Hematopoietic multipotent progenitor cell (in vitro differentiated cells): ENCODE measurements around the gene PDK2. TPM values are rescaled to one million over a fixed set of nuclear protein-coding genes. Genes with fewer than 3 reads are reported as not detected.
A peak's percentile ranks its signal among the peaks of the same experiment; 100 is the strongest.

Source experiments
- DNase-seq, 3 donors: peaks; one replicate each; pipeline ENCODE4 v3.0.0-alpha.2; 2011 to 2015; ENCODE audit warnings: low read depth in 2 of 3, low spot score in 2 of 3
- total RNA-seq: library from RNA; depleted of rRNA; stranded (reverse); fragments of >200 nt; gene quantifications from one replicate; pipeline ENCODE4 v1.2.3, GENCODE V29; 2012

The PDK2 gene
- total RNA-seq, 1 donor = 111 TPM

DNA sequence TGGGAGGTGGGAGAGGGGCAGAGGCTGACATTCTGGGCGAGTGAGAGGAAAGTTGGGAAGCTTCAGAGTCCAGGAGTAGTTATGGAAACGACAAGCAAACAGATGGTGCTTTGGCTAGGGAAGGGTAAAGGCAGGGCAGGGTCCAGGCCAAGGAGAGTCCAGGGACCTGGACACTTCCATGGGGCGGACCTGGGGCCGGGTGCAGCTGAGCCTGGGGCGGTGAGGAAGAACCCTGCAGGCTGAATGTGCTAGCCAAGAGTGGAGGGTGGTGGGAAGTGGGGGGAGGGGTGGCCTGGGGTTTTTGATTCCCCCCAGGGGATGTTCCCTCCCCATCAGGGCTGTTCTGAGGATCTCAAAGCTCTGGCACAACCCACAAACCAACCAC is 52.7 kb downstream of the PDK2 start:
- no peak for DNase-seq

DNA sequence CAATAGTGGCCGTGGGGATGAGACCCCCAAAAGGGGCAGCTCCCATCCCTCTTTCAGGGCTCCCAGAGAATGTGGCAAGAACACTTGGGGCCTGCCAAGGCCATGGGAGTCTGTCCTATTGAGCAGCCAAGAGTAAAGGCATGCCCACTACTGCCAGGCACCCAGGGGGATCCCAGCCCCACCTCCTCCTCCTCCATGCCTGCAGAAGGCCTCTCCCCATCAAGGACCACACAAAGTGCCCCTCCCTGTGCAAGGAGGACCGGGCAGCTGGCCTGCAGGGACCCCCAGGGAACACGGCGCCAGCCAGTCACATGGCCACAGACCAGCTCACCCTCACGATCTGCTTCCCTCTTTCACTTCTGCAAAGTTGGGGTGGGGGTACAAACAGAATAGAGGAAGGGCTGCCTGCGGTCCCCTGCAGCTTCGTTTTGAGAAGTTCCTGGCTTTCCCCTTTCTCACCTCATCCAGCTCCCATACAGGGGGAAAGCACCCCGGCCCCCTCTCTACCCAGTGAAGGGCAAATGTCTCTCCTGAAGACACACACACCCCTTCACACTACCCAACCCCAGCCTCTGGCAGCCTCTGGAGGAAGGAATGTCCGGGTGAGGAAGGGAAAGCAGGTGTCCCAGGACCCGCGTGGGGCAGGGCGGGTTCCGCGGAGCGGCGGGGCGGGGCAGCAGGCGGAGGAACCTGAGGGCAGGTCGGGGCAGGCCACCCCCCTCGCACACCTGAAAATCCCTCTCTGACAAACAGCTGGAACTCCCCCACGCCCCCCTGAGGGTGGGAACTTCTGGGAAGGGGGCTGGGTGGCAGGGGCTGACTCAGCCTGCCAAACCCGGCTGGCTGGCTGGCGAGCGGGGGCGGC is 53.3 kb downstream of the PDK2 start:
- DNase-seq = peak in 2 of 3 donors; percentile 85 to 86

DNA sequence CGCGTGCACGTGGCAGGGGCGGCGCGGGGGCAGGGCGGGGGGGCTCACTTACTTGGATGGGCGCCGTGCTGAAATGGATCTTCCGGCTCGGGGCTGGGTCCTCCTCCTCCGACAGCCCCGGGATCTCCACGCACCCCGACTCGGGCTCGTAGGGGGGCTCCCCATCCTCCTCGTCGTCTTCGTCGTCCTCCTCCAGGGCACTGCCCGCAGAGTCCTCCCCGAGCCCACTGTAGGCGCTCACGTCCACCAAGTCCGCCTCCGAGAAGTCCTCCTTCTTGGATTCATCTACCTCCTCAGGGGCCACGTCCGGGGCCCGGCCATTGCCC is 53.9 kb downstream of the PDK2 start:
- no peak for DNase-seq

DNA sequence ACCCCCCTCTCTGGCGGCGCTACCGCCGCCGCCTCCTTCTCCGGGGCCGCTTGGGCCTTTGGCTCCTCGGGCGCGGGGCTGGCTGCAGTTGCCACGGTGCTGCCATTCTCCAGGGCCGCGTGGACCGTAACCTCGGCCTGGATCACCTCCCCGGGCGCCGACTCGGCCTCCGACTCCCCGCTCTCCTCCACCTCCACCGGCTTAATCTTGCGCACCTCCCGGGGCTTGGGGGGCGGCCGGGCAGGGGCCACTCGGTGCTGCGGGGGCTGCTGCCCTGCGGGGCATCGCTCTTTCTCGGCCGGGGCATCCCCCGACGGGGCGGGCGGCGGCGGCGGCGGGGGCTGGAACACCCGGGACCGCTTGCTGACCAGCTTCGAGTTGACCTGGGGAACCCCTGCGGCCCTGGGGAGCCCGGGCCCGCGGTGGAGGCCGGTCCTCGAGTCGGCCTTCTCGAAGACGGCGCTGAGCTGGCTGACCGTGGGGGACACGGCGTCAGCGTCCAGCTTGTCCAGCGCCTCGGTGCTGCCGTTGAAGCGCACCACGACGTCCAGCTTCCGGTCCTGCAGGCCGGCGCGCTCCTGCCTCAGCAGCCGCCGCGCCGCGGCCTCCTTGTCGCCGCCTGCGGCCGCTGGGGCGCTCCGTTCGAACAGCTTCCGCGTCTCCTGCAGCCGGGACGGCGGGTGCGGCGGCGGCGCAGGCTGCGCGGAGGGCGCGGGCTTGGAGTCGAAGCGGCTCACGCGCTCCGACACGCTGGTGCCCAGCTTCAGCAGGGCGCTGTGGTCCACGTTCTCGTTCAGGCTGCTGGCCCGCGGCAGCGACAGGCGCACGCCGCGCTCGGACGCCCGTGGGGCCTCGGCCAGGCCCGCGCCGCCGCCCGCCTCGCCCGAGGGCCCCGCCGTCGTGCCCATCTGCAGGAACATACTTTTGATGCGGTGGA is 54.5 kb downstream of the PDK2 start:
- DNase-seq = peak in 2 of 3 donors; percentile 42 to 47

DNA sequence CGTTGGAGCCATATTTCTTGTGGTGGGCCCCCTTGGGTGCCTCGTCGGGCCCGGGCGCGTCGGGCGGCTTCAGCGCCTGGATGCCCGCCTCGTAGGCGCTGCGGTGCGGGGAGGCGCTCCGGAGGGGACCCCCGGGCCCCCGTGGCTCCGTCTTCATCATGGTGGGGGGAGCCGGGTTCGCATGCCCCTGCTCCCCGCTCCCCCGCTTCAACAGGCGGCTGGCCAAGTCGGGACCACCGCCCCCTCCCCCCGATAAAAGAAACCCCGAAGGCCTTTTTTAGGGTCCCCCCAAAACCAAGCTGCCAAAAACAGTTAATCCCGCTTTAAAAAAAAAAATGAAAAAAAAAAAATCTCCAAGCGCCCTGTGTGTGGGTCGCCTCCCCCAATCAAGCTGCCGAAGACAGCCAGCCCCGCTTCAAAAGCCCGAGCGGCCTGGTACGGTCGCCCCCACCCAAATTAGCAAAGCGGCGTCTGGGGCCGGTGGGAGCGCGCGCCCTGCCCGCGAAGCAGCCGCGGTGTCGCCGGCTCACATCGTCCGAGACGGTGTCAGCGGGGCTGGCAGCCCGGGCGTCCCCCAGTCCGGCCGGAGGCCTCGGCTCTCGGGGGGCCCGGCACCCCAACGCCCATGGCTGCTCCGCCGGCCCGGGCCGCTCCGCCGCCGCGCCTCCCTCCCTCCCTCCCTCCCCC is 55.3 kb downstream of the PDK2 start, which contains the start of gene PPP1R9B:
TSS of gene PPP1R9B (minus strand) at position 324 of the 687 bp plus-strand sequence. CDS start at position 160, 164 bp downstream.
- DNase-seq = no peak

DNA sequence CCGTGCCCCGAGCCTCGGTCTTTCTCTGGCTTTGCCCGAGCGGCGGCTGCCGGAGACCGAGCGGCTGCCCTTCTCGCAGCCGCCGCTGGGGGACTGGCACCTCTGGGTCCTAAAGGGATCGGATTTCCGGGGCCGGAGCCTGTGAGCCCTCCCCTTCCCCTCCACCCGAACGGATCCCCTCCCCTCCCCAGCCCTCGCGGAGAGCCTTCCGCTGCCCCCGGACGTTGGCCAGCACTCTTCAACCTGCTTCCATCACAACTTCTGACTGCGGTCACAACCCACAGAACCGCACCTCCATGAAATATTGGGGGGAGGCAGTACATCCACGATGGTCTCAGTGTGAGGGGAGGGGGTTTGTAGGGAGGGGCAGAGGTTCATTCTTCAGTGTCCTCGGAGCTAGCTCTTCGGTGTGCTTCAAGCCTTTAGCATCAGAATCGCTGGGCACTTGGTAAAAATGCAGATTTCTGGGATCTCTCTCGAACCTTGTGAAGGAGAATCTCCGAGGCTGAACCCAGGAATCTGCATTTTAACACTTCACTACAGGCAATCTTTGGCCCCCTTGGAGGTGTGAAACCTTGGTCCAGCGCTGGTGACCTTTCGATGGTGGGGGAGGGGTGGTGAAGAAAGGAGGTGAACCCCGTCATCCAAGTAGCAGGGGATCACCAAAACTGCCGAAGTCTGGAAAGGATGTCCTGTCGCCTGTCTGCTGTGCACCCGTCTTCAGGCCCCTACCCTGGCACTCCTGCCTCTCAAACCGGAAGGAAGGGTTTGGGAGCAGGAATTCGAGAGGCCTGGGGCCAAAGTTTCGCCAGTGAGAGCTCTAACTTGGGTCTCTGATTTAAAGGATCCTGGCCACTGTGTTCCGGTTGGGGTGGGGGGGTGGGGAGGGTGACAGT is 56.1 kb downstream of the PDK2 start:
- DNase-seq = peak in 2 of 3 donors; percentile 94

DNA sequence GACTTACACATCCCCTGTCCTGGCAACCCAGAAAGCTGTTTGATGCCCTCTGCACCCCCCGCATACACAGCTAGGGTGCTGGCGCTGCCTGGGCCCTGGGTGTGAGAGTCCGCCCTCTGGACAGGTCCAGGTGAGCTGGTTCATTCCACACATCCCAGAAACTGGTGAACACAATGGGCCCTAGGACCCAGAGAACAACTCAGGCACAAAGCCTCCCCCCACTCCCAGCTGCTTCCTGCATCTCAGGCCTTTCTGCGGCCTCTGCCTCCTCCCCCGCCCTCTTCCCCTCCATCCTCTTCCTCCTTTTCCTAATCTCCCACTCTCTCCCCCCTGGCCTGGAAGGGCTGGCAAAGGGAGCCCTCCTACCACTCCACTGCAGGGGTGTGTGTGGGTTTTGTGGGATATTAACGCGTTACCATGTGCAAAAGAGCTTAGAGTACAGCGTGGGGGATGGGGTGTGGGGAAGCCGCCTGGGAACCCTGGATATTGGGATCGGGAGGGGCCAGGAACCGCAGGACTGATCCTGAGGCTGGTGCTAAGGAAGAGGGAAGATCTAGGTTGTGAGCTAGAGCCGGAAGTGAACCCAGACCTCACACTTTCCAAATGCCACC is 56.9 kb downstream of the PDK2 start:
- DNase-seq = peak in 2 of 3 donors; percentile 50 to 67

DNA sequence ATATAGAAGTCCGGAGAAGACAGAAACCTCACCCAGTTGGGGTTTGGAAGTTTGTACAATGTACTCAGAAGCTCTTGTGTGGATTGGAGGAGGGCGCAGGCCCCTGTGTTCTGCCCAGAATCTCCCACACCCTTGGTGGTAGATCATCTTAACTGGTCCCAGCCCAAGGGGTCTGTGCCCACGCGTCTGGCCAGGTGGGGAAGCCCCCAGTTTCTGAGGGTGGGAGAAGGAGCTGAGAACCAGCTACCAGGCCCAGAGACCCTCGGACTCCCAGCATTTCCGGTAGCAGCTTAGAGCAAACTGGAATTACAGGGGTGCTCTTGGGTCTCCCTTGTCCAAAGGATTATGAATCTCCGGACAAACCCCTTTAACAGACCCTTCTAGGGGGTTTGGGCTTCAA is 57.6 kb downstream of the PDK2 start:
- no peak for DNase-seq

DNA sequence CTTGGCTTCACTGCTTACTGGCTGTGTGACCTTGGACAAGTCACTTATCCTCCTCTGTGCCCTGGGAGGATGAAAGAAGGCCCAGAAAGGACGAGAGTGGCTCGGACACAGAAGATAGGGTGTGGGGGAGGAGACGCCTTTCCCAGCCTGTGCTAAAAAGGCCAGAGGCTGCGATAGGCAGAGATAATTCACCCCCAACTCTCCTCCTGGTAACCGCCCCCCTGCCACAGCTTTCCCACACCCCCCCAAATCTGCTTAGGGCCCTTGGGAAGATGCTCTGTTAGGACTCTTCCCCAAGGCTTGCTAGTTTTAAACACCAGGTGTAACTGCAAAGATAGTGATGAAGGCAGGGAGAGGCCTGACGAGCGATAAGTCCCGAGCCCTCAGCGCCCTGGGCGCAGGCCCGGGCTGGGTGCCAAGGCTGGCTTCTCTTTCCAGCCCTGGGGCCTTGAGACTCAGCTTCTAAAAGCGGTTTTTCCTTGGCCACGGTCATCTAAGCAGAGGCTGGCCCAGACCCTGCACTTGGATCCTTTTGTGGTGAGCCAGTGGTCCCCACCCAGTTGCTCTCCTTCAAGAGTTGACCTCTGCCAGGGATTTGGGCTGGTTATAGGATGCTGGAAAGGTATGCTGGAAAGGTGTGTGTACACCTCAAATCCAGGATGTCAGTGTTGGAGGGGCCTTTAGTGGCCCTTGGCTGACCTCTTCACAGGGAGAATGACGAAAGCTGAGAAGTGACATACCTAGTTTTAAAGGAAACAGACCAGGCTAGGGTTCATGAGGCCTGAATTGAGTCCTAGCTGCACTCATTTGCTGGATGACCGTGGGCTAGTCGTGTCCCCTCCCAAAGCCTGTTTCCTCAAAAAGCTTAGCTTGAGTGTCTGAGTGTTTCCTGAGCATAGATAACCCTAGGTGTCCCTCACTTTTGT is 58.8 kb downstream of the PDK2 start:
- peak in 1 of 3 donors; percentile 32 for DNase-seq

DNA sequence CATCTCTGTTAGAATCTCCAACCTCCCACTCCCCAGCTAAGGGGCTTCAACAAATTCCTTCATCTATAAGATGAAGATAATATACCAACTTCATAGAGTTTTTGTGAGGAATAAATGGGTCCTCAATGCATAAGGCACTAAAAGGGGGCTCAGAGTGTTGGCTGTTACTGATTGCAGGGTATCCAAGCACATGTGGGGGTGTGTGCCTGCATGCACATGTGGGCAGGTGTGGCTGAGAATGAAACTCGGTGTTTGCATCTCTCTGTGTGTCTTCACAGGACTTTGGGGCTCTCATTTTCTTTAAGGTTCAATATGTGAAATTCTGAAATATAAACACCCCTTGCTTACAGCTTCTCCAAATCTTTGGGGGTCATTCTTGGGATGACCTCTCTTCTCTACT is 59.5 kb downstream of the PDK2 start:
- no peak for DNase-seq

DNA sequence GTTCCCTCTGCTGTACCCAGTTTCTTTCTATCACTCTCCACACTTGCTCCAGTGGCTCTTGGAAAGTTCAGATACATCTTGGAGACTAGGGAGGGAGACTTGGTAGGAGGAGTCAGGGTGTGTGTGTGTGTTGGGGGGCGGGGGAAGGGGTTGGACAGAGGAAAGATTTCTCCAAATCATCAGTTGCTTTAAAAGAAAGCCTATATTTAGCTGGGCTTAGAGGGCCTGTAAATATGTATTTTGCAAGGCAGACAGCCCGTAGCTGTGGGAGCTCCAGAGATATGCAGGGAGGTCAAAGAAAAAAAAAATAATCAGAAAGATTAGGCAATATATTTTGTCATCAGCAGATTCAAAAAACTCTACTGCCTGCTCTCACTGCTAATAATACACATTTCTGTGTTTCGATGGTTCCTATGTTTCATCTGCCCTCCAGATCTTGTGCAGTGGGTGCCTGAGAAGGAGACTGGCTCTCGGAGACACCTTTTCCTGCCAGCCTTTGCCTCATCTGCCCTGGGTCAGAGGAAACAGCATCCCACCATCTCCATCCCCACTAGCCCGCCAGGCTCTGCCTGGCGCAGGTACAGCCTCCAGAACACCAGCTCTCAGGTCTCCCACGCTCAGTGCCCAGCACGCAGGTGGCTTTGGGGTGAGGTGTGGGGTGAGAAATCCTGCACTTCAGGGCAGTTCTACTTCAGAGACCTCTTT is 60.1 kb downstream of the PDK2 start:
- DNase-seq = no peak

DNA sequence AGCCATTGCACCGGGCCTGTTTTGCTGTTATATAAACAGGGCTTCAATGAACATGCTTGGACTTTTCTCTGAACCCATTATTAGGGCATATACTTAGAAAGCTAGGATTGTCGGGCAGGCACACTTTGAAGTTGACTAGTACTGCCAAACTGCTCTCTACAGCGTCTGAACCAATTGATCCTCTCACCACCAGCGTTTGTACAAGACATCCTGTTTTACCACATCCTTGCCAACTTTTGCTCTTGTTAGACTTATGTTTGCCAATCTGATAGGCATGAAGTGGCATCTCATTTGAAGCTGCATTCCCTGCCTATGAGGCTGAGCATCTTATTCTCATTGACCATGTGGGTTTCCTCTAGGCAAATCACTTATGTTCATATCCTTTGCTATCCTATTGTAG is 62.7 kb downstream of the PDK2 start:
- no peak for DNase-seq

DNA sequence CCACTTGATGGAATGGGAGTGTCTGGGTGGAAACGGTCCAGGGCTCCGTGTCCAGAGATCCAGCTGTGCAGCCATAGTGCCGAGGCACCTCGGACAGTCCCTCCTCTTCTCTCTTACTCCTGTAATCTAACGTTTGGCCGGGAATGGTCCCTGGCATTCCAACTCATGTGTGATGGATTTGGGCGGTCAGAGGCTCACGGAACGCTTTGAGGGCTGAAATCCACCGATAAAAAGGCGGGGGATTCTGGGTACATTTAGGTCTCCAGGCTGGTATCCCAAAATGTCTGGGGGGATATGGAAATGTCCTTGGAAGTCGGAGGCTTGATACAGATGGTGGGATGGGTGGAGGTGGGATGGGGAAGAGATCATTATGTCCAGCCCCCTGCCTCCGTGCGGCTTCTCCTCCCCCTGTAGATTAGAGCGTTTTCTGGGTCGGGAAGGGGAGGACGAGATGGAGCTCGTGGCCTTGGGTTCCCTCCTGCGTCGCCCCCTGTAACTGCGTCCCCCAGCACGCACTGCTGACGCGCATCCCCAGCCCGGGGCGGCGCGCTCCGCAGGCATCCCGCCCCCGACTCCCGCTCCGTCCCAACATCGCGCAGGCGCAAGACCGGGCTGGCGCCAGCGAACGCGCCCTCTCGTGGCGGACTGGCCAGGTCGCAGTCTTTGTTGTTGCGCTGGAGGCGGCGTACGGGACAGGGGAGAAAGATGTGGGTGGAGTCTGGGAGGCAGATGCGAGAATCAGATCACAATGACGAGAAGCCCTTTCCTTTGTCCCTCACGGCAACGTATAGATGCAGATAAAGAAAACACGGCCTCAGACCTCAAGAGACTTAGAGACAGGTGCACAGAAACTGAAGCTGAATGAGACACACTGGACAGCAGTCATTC is 66.1 kb downstream of the PDK2 start:
- peak; percentile 91 to 96 (median 94) for DNase-seq
